ENCODE results near the gene SPHK2.

DNA sequence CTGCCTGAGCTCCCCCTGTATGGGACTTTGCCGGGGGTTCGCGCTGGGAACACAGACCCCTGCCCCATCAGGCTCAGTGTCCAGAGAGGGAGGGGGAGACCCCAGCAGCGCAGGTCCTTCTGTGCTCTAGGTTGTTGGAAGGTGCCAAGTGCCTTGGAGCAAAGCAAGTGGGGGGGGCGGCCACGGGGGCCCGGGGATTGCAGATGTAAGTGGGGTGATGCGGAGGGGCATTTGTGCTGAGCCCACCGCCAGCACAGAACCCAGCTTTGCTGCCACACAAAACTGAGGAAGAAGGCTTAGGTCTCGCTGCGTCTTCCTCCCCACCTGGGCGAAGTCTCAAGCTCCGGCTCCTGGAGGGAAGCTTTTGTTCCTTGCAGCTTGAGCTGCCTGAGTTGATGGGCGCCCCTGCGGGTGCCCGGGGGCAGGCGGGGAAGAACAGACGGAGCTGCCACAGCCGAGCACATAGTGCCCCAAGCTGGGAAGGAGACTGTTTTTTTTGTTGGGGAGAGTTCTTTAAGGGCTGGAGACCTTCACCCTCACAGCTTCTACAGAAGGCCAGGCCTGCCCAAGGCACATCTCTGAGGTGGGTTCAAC, 55.0 kb downstream of the SPHK2 start:
- TF ChIP-seq, protein P1, sequence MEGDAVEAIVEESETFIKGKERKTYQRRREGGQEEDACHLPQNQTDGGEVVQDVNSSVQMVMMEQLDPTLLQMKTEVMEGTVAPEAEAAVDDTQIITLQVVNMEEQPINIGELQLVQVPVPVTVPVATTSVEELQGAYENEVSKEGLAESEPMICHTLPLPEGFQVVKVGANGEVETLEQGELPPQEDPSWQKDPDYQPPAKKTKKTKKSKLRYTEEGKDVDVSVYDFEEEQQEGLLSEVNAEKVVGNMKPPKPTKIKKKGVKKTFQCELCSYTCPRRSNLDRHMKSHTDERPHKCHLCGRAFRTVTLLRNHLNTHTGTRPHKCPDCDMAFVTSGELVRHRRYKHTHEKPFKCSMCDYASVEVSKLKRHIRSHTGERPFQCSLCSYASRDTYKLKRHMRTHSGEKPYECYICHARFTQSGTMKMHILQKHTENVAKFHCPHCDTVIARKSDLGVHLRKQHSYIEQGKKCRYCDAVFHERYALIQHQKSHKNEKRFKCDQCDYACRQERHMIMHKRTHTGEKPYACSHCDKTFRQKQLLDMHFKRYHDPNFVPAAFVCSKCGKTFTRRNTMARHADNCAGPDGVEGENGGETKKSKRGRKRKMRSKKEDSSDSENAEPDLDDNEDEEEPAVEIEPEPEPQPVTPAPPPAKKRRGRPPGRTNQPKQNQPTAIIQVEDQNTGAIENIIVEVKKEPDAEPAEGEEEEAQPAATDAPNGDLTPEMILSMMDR (IDR thresholded peaks at IDR 0.05): no peak
- TF ChIP-seq POLR2AphosphoS5 (IDR thresholded peaks at IDR 0.05) (no peak), EP300 (IDR thresholded peaks at IDR 0.05; ENCODE audit: low read depth) (no peak), POLR2A (IDR thresholded peaks at IDR 0.05) (no peak)

Measured in transverse colon (tissue), 4 donors.